Measurements from ENCODE around the gene SYNDIG1. TPM values are rescaled to one million over a fixed set of nuclear protein-coding genes. Genes with fewer than 3 reads are reported as not detected.

The SYNDIG1 gene
- total and polyA plus RNA-seq, 4 donors: 0.20 to 5.0 (median 0.63) TPM

DNA sequence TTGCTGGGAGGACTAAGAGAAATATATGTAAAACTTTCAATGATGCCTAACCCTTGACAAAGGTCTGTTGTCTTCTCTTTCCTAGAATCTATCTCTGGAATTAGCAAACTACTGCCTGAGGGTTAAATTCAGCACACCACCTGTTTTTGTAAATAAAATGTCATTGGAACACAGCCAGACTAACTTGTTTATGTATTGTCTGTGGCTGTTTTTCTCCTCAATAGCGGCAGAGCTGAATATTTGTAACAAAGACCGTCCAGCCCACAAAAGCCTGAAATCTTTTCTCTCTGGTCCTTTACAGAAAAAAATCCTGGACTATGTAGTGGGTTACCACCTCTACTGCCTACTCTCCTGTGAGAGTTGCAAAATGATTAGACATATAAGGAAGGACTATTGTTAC lies 33.3 kb upstream of the SYNDIG1 start:
- Histone ChIP-seq H3K4me1 (ENCODE audit: control insufficient read depth in 5 of 5, insufficient read depth in 5 of 5, low read length in 5 of 5) (peaks cover 0 to 15% (median 4%) of the 10 kb centered on the region in 5 donors), H3K27ac (ENCODE audit: low read depth in 1 of 2, low read length in 1 of 2) (no peak overlapping the region), H3K9ac (ENCODE audit: insufficient read depth in 1 of 2, low read length in 2 of 2) (no peak overlapping the region), H3K9me3 (ENCODE audit: control insufficient read depth in 4 of 4, insufficient read depth in 3 of 4, low read length in 3 of 4) (peaks cover 0 to 4% (median 0%) of the 10 kb centered on the region in 4 donors), H3K4me3 (no peak overlapping the region), H3K36me3 (ENCODE audit: control insufficient read depth in 4 of 4, insufficient read depth in 4 of 4, low read length in 4 of 4) (no peaks in the 10 kb centered on the region), H3K27me3 (ENCODE audit: control insufficient read depth in 3 of 3, insufficient read depth in 3 of 3, low read length in 2 of 3) (no peaks in the 10 kb centered on the region)
- WGBS, 2 donors: 66 to 86% methylated on average over 2 of the region's 2 CpGs
- ATAC-seq (ENCODE audit: insufficient read depth, low FRiP score) (no peak), DNase-seq (peak in 2 of 3 donors; percentile 24 to 32)
- no peak for TF ChIP-seq CTCF (IDR thresholded peaks at IDR 0.05; ENCODE audit: control extremely low read depth, extremely low read depth)

- DNase-seq (peak in 1 of 3 donors; percentile 39), ATAC-seq (ENCODE audit: insufficient read depth, low FRiP score) (no peak)
- TF ChIP-seq CTCF (IDR thresholded peaks at IDR 0.05; ENCODE audit: control extremely low read depth, extremely low read depth): no peak
- peaks cover 0 to 5% (median 0%) of the 10 kb centered on the region in 5 donors for H3K4me1 ChIP-seq (ENCODE audit: control insufficient read depth in 5 of 5, insufficient read depth in 5 of 5, low read length in 5 of 5)
- no peak overlapping the region for H3K4me3 ChIP-seq
- no peaks in the 10 kb centered on the region for H3K36me3 ChIP-seq (ENCODE audit: control insufficient read depth in 4 of 4, insufficient read depth in 4 of 4, low read length in 4 of 4)
- WGBS, 2 donors: 72 to 77% methylated on average over 8 of the region's 8 CpGs
- H3K27ac ChIP-seq (ENCODE audit: low read depth in 1 of 2, low read length in 1 of 2): no peak overlapping the region
- no peak overlapping the region for H3K9ac ChIP-seq (ENCODE audit: insufficient read depth in 1 of 2, low read length in 2 of 2)
- peaks cover 0 to 4% (median 0%) of the 10 kb centered on the region in 4 donors for H3K9me3 ChIP-seq (ENCODE audit: control insufficient read depth in 4 of 4, insufficient read depth in 3 of 4, low read length in 3 of 4)
- H3K27me3 ChIP-seq (ENCODE audit: control insufficient read depth in 3 of 3, insufficient read depth in 3 of 3, low read length in 2 of 3): no peaks in the 10 kb centered on the region
Observed at GRCh38 chr20:24437196-24438082, 32.0 kb upstream of the SYNDIG1 start.

GRCh38 chr20:24438331-24438730 lies 31.1 kb upstream of the SYNDIG1 start:
- ATAC-seq (ENCODE audit: insufficient read depth, low FRiP score): no peak
- no peak for DNase-seq

More at GRCh38 chr20:24438331-24438730, 31.1 kb upstream of the SYNDIG1 start:
- H3K4me3 ChIP-seq: no peak overlapping the region
- H3K9me3 ChIP-seq (ENCODE audit: control insufficient read depth in 4 of 4, insufficient read depth in 3 of 4, low read length in 3 of 4): peaks cover 0 to 4% (median 0%) of the 10 kb centered on the region in 4 donors
- peaks cover 0 to 5% (median 0%) of the 10 kb centered on the region in 5 donors for H3K4me1 ChIP-seq (ENCODE audit: control insufficient read depth in 5 of 5, insufficient read depth in 5 of 5, low read length in 5 of 5)
- H3K9ac ChIP-seq (ENCODE audit: insufficient read depth in 1 of 2, low read length in 2 of 2): no peak overlapping the region
- 75 to 89% methylated on average over 2 of the region's 2 CpGs for WGBS, 2 donors
- no peak overlapping the region for H3K27ac ChIP-seq (ENCODE audit: low read depth in 1 of 2, low read length in 1 of 2)
- no peaks in the 10 kb centered on the region for H3K27me3 ChIP-seq (ENCODE audit: control insufficient read depth in 3 of 3, insufficient read depth in 3 of 3, low read length in 2 of 3)
- no peak for TF ChIP-seq CTCF (IDR thresholded peaks at IDR 0.05; ENCODE audit: control extremely low read depth, extremely low read depth)
- no peaks in the 10 kb centered on the region for H3K36me3 ChIP-seq (ENCODE audit: control insufficient read depth in 4 of 4, insufficient read depth in 4 of 4, low read length in 4 of 4)

Data from lung (tissue), 12 donors.